ENCODE measurements around the gene PEX16. TPM values are rescaled to one million over a fixed set of nuclear protein-coding genes. Genes with fewer than 3 reads are reported as not detected.
"Not testable (repeated sequence)": the region's sequence is repeated elsewhere in the genome, so short reads cannot be mapped to it uniquely, and the experiment has no call there.

The PEX16 gene
- total RNA-seq, 2 experiments from 2014 or later, result 56.3 to 62.0 TPM

GRCh38 chr11:45906965-45907611 is 10.6 kb downstream of the PEX16 start, which contains the start of gene FREY1:
Gene FREY1 (minus strand): TSS chr11:45907271. CDS start chr11:45907245, 26 bp downstream.
- H3K9me3 ChIP-seq (ENCODE audit: control insufficient read depth in 1 of 2, insufficient read depth in 1 of 2, low read length in 2 of 2), result no peaks in the 10 kb centered on the region
- Mint-ChIP-seq H3K9me3 (no peaks in the 10 kb centered on the region), H3K27ac (no peak within 1 kb of the TSS), H3K27me3 (peaks cover under 1% of the 10 kb centered on the region), H3K4me1 (ENCODE audit: low read depth) (peaks cover 5% of the 10 kb centered on the region), H3K36me3 (ENCODE audit: low read depth) (peaks cover 23% of the 10 kb centered on the region), H3K4me3 (no peak within 1 kb of the TSS)
- no peak for DNase-seq
- intact Hi-C loops (cut with DNase I, micrococcal nuclease), result no loop called here
- no peak within 1 kb of the TSS for H3K27ac ChIP-seq (ENCODE audit: low read depth in 1 of 2, low read length in 2 of 2)
- TF ChIP-seq, protein P1, sequence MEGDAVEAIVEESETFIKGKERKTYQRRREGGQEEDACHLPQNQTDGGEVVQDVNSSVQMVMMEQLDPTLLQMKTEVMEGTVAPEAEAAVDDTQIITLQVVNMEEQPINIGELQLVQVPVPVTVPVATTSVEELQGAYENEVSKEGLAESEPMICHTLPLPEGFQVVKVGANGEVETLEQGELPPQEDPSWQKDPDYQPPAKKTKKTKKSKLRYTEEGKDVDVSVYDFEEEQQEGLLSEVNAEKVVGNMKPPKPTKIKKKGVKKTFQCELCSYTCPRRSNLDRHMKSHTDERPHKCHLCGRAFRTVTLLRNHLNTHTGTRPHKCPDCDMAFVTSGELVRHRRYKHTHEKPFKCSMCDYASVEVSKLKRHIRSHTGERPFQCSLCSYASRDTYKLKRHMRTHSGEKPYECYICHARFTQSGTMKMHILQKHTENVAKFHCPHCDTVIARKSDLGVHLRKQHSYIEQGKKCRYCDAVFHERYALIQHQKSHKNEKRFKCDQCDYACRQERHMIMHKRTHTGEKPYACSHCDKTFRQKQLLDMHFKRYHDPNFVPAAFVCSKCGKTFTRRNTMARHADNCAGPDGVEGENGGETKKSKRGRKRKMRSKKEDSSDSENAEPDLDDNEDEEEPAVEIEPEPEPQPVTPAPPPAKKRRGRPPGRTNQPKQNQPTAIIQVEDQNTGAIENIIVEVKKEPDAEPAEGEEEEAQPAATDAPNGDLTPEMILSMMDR (IDR thresholded peaks at IDR 0.05), result no peak
- peaks cover 32% of the 10 kb centered on the region for H3K36me3 ChIP-seq (ENCODE audit: insufficient read depth, low read length)
- peaks cover 14% of the 10 kb centered on the region for H3K4me1 ChIP-seq (ENCODE audit: insufficient read depth, low read length)
- CTCF ChIA-PET, result no interaction called here
- POLR2A ChIA-PET, result no interaction called here
- H3K27me3 ChIP-seq (ENCODE audit: control insufficient read depth in 1 of 2, insufficient read depth in 2 of 2, low read length in 2 of 2), result no peaks in the 10 kb centered on the region
- no peak for ATAC-seq (ENCODE audit: poor library complexity)
- no peak within 1 kb of the TSS for H3K4me3 ChIP-seq (ENCODE audit: low read length)

DNA sequence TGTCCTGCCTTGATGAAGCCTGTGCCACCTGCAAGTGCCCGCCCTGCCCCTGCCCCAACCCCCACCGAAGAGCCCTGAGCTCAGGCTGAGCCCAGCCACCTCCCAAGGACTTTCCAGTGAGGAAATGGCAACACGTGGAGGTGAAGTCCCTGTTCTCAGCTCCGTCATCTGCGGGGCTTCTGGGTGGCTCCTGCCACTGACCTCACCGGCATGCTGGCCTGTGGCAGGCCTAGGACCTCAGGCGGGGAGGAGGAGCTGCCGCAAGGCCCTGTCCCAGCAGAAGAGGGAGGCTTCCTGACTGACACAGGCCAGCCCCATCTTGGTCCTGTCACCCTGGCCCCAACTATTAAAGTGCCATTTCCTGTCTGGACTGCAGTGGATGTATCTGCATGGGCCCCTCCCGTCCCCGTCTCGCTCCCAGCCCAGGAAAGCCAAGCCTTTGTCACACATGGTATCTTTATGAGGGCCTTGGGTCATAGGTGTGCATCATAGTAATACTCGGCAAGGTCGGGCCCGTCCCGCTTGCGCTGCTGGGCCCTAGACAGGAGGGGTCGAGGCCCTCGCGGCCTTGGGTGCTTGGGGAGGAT is 11.5 kb downstream of the PEX16 start:
- Mint-ChIP-seq H3K27me3 (peaks cover 5% of the 10 kb centered on the region), H3K27ac (no peak overlapping the region), H3K36me3 (ENCODE audit: low read depth) (peaks cover 17% of the 10 kb centered on the region), H3K9me3 (no peaks in the 10 kb centered on the region), H3K4me3 (no peak overlapping the region), H3K4me1 (ENCODE audit: low read depth) (peaks cover 5% of the 10 kb centered on the region)
- Histone ChIP-seq H3K4me3 (ENCODE audit: low read length) (no peak overlapping the region), H3K9me3 (ENCODE audit: control insufficient read depth in 1 of 2, insufficient read depth in 1 of 2, low read length in 2 of 2) (no peaks in the 10 kb centered on the region), H3K4me1 (ENCODE audit: insufficient read depth, low read length) (peaks cover 14% of the 10 kb centered on the region), H3K36me3 (ENCODE audit: insufficient read depth, low read length) (peaks cover 23% of the 10 kb centered on the region), H3K27ac (ENCODE audit: low read depth in 1 of 2, low read length in 2 of 2) (no peak overlapping the region), H3K27me3 (ENCODE audit: control insufficient read depth in 1 of 2, insufficient read depth in 2 of 2, low read length in 2 of 2) (no peaks in the 10 kb centered on the region)
- ATAC-seq (ENCODE audit: poor library complexity), result no peak
- TF ChIP-seq, protein P1 (IDR thresholded peaks at IDR 0.05), result no peak
- ChIA-PET POLR2A (no interaction called here), CTCF (no interaction called here)
- intact Hi-C loops (cut with DNase I, micrococcal nuclease), result no loop called here
- peak in 2 of 14 experiments; percentile 40 to 57 for DNase-seq

GRCh38 chr11:45905576-45905975 is 12.1 kb downstream of the PEX16 start:
- POLR2A ChIA-PET; H3K4me3 Mint-ChIP-seq; H3K4me3 ChIP-seq (ENCODE audit: low read length); H3K4me1 Mint-ChIP-seq (ENCODE audit: low read depth); DNase-seq; CTCF ChIA-PET; H3K27ac Mint-ChIP-seq; H3K27me3 ChIP-seq (ENCODE audit: control insufficient read depth in 1 of 2, insufficient read depth in 2 of 2, low read length in 2 of 2); H3K27ac ChIP-seq (ENCODE audit: low read depth in 1 of 2, low read length in 2 of 2); H3K9me3 Mint-ChIP-seq; ATAC-seq (ENCODE audit: poor library complexity); intact Hi-C loops (cut with DNase I, micrococcal nuclease); H3K27me3 Mint-ChIP-seq; H3K9me3 ChIP-seq (ENCODE audit: control insufficient read depth in 1 of 2, insufficient read depth in 1 of 2, low read length in 2 of 2): not testable (repeated sequence)
- peaks cover 11% of the 10 kb centered on the region for H3K36me3 Mint-ChIP-seq (ENCODE audit: low read depth)
- peaks cover 17% of the 10 kb centered on the region for H3K36me3 ChIP-seq (ENCODE audit: insufficient read depth, low read length)
- H3K4me1 ChIP-seq (ENCODE audit: insufficient read depth, low read length), result peaks cover 16% of the 10 kb centered on the region
